Measurements from ENCODE around the gene SLIT3.
A peak's percentile ranks its signal among the peaks of the same experiment; 100 is the strongest.

SLIT3 gene

GRCh38 chr5:168773226-168773625 is 527.7 kb downstream of the SLIT3 start:
- TF ChIP-seq GATA2 (IDR thresholded peaks at IDR 0.05; ENCODE audit: low read depth, low read length): no peak; the same call in 1 of the 2 replicates
- no peak for TF ChIP-seq GATA3 (IDR thresholded peaks at IDR 0.05; ENCODE audit: low read depth, low read length)

GRCh38 chr5:168772316-168772961 is 528.5 kb downstream of the SLIT3 start:
- TF ChIP-seq GATA2 (IDR thresholded peaks at IDR 0.05; ENCODE audit: low read depth, low read length) (peak; percentile 78), GATA3 (IDR thresholded peaks at IDR 0.05; ENCODE audit: low read depth, low read length) (no peak)

GRCh38 chr5:168771678-168772077 is 529.3 kb downstream of the SLIT3 start:
- TF ChIP-seq GATA3 (IDR thresholded peaks at IDR 0.05; ENCODE audit: low read depth, low read length): no peak
- no peak for TF ChIP-seq GATA2 (IDR thresholded peaks at IDR 0.05; ENCODE audit: low read depth, low read length)

GRCh38 chr5:168770996-168771395 is 529.9 kb downstream of the SLIT3 start:
- TF ChIP-seq GATA2 (IDR thresholded peaks at IDR 0.05; ENCODE audit: low read depth, low read length) (no peak), GATA3 (IDR thresholded peaks at IDR 0.05; ENCODE audit: low read depth, low read length) (no peak)

GRCh38 chr5:168770036-168770498 is 530.9 kb downstream of the SLIT3 start:
- TF ChIP-seq GATA2 (IDR thresholded peaks at IDR 0.05; ENCODE audit: low read depth, low read length) (peak; percentile 99), GATA3 (IDR thresholded peaks at IDR 0.05; ENCODE audit: low read depth, low read length) (peak; percentile 89)

GRCh38 chr5:168768172-168768571 is 532.8 kb downstream of the SLIT3 start:
- no peak for TF ChIP-seq GATA3 (IDR thresholded peaks at IDR 0.05; ENCODE audit: low read depth, low read length)
- TF ChIP-seq GATA2 (IDR thresholded peaks at IDR 0.05; ENCODE audit: low read depth, low read length): no peak

GRCh38 chr5:168766426-168766700 is 534.6 kb downstream of the SLIT3 start:
- TF ChIP-seq GATA3 (IDR thresholded peaks at IDR 0.05; ENCODE audit: low read depth, low read length) (no peak), GATA2 (IDR thresholded peaks at IDR 0.05; ENCODE audit: low read depth, low read length) (no peak)

GRCh38 chr5:168765551-168766425 is 535.2 kb downstream of the SLIT3 start:
- no peak for TF ChIP-seq GATA3 (IDR thresholded peaks at IDR 0.05; ENCODE audit: low read depth, low read length)
- peak; percentile 85 for TF ChIP-seq GATA2 (IDR thresholded peaks at IDR 0.05; ENCODE audit: low read depth, low read length)

- TF ChIP-seq GATA3 (IDR thresholded peaks at IDR 0.05; ENCODE audit: low read depth, low read length) (no peak), GATA2 (IDR thresholded peaks at IDR 0.05; ENCODE audit: low read depth, low read length) (no peak)
Measured at GRCh38 chr5:168765086-168765550, 535.8 kb downstream of the SLIT3 start.

GRCh38 chr5:168756453-168757391 is 544.2 kb downstream of the SLIT3 start:
- no peak for TF ChIP-seq GATA3 (IDR thresholded peaks at IDR 0.05; ENCODE audit: low read depth, low read length)
- peak; percentile 57 for TF ChIP-seq GATA2 (IDR thresholded peaks at IDR 0.05; ENCODE audit: low read depth, low read length)

- TF ChIP-seq GATA3 (IDR thresholded peaks at IDR 0.05; ENCODE audit: low read depth, low read length): no peak
- TF ChIP-seq GATA2 (IDR thresholded peaks at IDR 0.05; ENCODE audit: low read depth, low read length): no peak
Measured at GRCh38 chr5:168755548-168756093, 545.3 kb downstream of the SLIT3 start.

GRCh38 chr5:168753691-168754254 is 547.2 kb downstream of the SLIT3 start:
- no peak for TF ChIP-seq GATA3 (IDR thresholded peaks at IDR 0.05; ENCODE audit: low read depth, low read length)
- TF ChIP-seq GATA2 (IDR thresholded peaks at IDR 0.05; ENCODE audit: low read depth, low read length): no peak

All from SH-SY5Y (cell line).